Measurements from ENCODE around the gene DMAC2. TPM values are rescaled to one million over a fixed set of nuclear protein-coding genes. Genes with fewer than 3 reads are reported as not detected.
A peak's percentile ranks its signal among the peaks of the same experiment; 100 is the strongest.

DMAC2 gene
- total RNA-seq, 1 donor from 2014 or later = 60.3 TPM

DNA sequence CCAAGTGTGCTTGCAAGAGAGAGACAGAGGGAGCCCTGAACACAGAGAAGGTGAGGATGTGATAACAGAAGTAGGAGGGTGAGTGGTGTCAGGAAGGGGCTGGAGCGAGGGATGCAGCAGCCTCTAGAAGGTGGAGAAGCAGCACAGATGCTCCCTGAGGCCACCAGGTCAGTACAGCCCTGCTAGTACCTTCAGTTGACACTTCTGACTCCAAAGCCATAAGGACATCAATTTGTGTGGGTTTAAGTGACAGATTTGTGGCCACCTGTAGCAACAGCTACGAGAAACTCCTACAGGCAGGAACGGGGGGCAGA, 10.1 kb upstream of the DMAC2 start:
- no peaks in the 10 kb centered on the region for H3K36me3 ChIP-seq (ENCODE audit: insufficient read depth, low read length)
- no peak overlapping the region for H3K4me2 ChIP-seq (ENCODE audit: low read length)
- TF ChIP-seq, protein P1, sequence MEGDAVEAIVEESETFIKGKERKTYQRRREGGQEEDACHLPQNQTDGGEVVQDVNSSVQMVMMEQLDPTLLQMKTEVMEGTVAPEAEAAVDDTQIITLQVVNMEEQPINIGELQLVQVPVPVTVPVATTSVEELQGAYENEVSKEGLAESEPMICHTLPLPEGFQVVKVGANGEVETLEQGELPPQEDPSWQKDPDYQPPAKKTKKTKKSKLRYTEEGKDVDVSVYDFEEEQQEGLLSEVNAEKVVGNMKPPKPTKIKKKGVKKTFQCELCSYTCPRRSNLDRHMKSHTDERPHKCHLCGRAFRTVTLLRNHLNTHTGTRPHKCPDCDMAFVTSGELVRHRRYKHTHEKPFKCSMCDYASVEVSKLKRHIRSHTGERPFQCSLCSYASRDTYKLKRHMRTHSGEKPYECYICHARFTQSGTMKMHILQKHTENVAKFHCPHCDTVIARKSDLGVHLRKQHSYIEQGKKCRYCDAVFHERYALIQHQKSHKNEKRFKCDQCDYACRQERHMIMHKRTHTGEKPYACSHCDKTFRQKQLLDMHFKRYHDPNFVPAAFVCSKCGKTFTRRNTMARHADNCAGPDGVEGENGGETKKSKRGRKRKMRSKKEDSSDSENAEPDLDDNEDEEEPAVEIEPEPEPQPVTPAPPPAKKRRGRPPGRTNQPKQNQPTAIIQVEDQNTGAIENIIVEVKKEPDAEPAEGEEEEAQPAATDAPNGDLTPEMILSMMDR (IDR thresholded peaks at IDR 0.05; ENCODE audit: insufficient read depth, low read depth, low read length) = no peak
- no peak for TF ChIP-seq EZH2 (IDR thresholded peaks at IDR 0.05; ENCODE audit: insufficient read depth, low read length)
- no peaks in the 10 kb centered on the region for H3K79me2 ChIP-seq (ENCODE audit: insufficient read depth, low read length)
- DNase-seq (ENCODE audit: low read depth) = no peak
- H3K4me1 ChIP-seq (ENCODE audit: insufficient read depth, low read length) = no peaks in the 10 kb centered on the region
- FAIRE-seq = no peak
- no peak overlapping the region for H3K4me3 ChIP-seq (ENCODE audit: insufficient read depth, low read depth, low read length)
- peaks cover 4% of the 10 kb centered on the region for H3K27me3 ChIP-seq (ENCODE audit: insufficient read depth, low read length)
- H3K27me3 Mint-ChIP-seq (ENCODE audit: low read depth, unreplicated experiment) = peaks cover 36% of the 10 kb centered on the region
- no peaks in the 10 kb centered on the region for H3K36me3 Mint-ChIP-seq (ENCODE audit: low read depth, unreplicated experiment)
- H2AFZ ChIP-seq (ENCODE audit: low read depth, low read length) = no peak overlapping the region
- H3K27ac ChIP-seq (ENCODE audit: low read depth, low read length) = no peak overlapping the region
- no peaks in the 10 kb centered on the region for H4K20me1 ChIP-seq (ENCODE audit: insufficient read depth, low read length)
- H3K4me1 Mint-ChIP-seq (ENCODE audit: low read depth, unreplicated experiment) = no peaks in the 10 kb centered on the region
- H3K9ac ChIP-seq (ENCODE audit: low read length) = no peak overlapping the region
- no peaks in the 10 kb centered on the region for H3K9me3 Mint-ChIP-seq (ENCODE audit: unreplicated experiment)
- H3K4me3 Mint-ChIP-seq (ENCODE audit: unreplicated experiment) = no peak overlapping the region
- no peaks in the 10 kb centered on the region for H3K9me3 ChIP-seq (ENCODE audit: insufficient read depth, low read depth, low read length)
- H3K27ac Mint-ChIP-seq (ENCODE audit: unreplicated experiment) = no peak overlapping the region

DNA sequence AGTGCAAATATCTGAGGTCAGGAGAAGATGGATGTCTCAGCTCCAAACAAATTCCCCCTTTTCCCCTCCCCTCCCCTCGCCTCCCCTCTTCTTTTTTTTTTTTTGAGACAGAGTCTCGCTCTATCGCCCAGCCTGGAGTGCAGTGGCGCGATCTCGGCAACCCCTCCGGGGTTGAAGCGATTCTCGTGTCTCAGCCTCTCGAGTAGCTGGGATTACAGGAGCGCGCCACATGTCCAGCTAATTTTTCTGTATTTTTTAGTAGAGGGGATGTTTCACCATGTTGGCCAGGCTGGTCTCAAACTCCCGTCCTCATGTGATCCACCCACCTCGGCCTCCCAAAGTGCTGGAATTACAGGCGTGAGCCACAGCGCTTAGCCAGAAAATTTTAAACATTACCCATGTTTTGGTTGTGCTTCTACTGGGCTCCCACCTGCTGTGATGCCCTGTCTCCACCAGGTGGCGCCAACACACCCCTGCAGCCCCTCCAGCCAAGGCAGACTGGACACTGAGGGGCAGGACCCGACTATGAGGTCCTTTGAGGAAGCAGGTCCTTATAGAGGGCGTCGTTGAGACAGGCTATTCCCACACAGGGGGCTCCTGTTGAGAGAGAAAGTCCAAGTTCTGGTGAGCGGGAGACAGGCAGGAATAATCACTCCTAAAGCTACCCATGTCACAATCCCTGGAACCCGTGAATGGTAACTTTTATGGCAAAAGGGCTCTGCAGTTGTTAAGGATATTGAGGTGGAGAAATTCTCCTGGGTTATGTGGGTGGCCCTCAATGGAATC, 9.6 kb upstream of the DMAC2 start:
- DNase-seq (ENCODE audit: low read depth) = peak; percentile 17
- H3K27ac ChIP-seq (ENCODE audit: low read depth, low read length) = no peak overlapping the region
- Mint-ChIP-seq H3K36me3 (ENCODE audit: low read depth, unreplicated experiment) (no peaks in the 10 kb centered on the region), H3K9me3 (ENCODE audit: unreplicated experiment) (no peaks in the 10 kb centered on the region), H3K27me3 (ENCODE audit: low read depth, unreplicated experiment) (peaks cover 35% of the 10 kb centered on the region), H3K27ac (ENCODE audit: unreplicated experiment) (peak overlapping the region; percentile 75), H3K4me3 (ENCODE audit: unreplicated experiment) (peak overlapping the region; percentile 54), H3K4me1 (ENCODE audit: low read depth, unreplicated experiment) (no peaks in the 10 kb centered on the region)
- H3K4me1 ChIP-seq (ENCODE audit: insufficient read depth, low read length) = no peaks in the 10 kb centered on the region
- H3K9me3 ChIP-seq (ENCODE audit: insufficient read depth, low read depth, low read length) = no peaks in the 10 kb centered on the region
- FAIRE-seq = no peak
- H3K36me3 ChIP-seq (ENCODE audit: insufficient read depth, low read length) = no peaks in the 10 kb centered on the region
- H2AFZ ChIP-seq (ENCODE audit: low read depth, low read length) = peak overlapping the region; percentile 45
- no peaks in the 10 kb centered on the region for H3K79me2 ChIP-seq (ENCODE audit: insufficient read depth, low read length)
- TF ChIP-seq, protein P1 (IDR thresholded peaks at IDR 0.05; ENCODE audit: insufficient read depth, low read depth, low read length) = peak; percentile 97
- TF ChIP-seq EZH2 (IDR thresholded peaks at IDR 0.05; ENCODE audit: insufficient read depth, low read length) = no peak
- peak overlapping the region; percentile 48 for H3K9ac ChIP-seq (ENCODE audit: low read length)
- no peak overlapping the region for H3K4me3 ChIP-seq (ENCODE audit: insufficient read depth, low read depth, low read length)
- peaks cover 4% of the 10 kb centered on the region for H3K27me3 ChIP-seq (ENCODE audit: insufficient read depth, low read length)
- H3K4me2 ChIP-seq (ENCODE audit: low read length) = peak overlapping the region; percentile 68
- no peaks in the 10 kb centered on the region for H4K20me1 ChIP-seq (ENCODE audit: insufficient read depth, low read length)

DNA sequence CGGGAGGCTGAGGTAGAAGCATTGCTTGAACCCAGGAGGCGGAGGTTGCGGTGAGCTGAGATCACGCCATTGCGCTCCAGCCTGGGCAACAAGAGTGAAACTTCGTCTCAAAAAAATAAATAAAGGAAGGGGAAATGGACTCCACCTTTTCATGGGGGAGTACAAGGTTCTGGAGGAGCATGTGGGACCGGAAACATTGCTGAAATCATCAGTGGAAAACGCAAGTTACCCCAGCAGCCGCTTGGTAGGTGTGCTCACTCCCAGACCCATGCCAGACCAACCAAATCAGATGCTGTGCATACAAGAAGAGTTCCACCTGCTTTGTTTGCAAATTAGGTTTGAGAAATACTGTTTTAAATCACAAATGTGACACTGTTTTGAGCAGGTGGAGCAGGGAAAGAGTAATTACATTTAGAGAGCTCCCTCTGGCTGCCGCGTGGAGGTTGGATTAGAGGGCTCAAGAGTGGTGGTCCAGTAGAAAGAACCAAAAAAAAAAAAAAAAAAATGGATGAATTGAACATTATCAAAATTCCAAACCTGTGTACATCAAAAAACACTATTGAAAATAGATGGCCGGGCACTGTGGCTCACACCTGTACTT, 8.1 kb upstream of the DMAC2 start:
- FAIRE-seq = no peak
- H4K20me1 ChIP-seq (ENCODE audit: insufficient read depth, low read length) = no peaks in the 10 kb centered on the region
- Mint-ChIP-seq H3K27ac (ENCODE audit: unreplicated experiment) (no peak overlapping the region), H3K36me3 (ENCODE audit: low read depth, unreplicated experiment) (no peaks in the 10 kb centered on the region), H3K4me3 (ENCODE audit: unreplicated experiment) (no peak overlapping the region), H3K27me3 (ENCODE audit: low read depth, unreplicated experiment) (peaks cover 40% of the 10 kb centered on the region), H3K9me3 (ENCODE audit: unreplicated experiment) (no peaks in the 10 kb centered on the region), H3K4me1 (ENCODE audit: low read depth, unreplicated experiment) (no peaks in the 10 kb centered on the region)
- no peak overlapping the region for H3K27ac ChIP-seq (ENCODE audit: low read depth, low read length)
- no peaks in the 10 kb centered on the region for H3K36me3 ChIP-seq (ENCODE audit: insufficient read depth, low read length)
- H3K27me3 ChIP-seq (ENCODE audit: insufficient read depth, low read length) = peaks cover 4% of the 10 kb centered on the region
- H2AFZ ChIP-seq (ENCODE audit: low read depth, low read length) = no peak overlapping the region
- DNase-seq (ENCODE audit: low read depth) = no peak
- no peak overlapping the region for H3K9ac ChIP-seq (ENCODE audit: low read length)
- TF ChIP-seq, protein P1 (IDR thresholded peaks at IDR 0.05; ENCODE audit: insufficient read depth, low read depth, low read length) = no peak
- TF ChIP-seq EZH2 (IDR thresholded peaks at IDR 0.05; ENCODE audit: insufficient read depth, low read length) = no peak
- no peaks in the 10 kb centered on the region for H3K9me3 ChIP-seq (ENCODE audit: insufficient read depth, low read depth, low read length)
- no peak overlapping the region for H3K4me3 ChIP-seq (ENCODE audit: insufficient read depth, low read depth, low read length)
- H3K4me2 ChIP-seq (ENCODE audit: low read length) = no peak overlapping the region
- H3K79me2 ChIP-seq (ENCODE audit: insufficient read depth, low read length) = no peaks in the 10 kb centered on the region
- H3K4me1 ChIP-seq (ENCODE audit: insufficient read depth, low read length) = no peaks in the 10 kb centered on the region
